Peyer's patch (tissue), 4 donors: Measurements from ENCODE around the gene H2BK1. TPM values are rescaled to one million over a fixed set of nuclear protein-coding genes. Genes with fewer than 3 reads are reported as not detected.

Source experiments
- DNase-seq, 3 donors: peaks; one replicate each; pipeline ENCODE4 v3.0.0-alpha.2; 2017 to 2019
- H3K27ac ChIP-seq, 4 donors: fragments of 200-600 bp; sonication (generic); one replicate each; pipeline ENCODE4 v1.5.1; 2016 to 2019
- H3K27me3 ChIP-seq, 2 donors: fragments of 200-600 bp; sonication (generic); one replicate each; pipeline ENCODE4 v1.5.1; 2019
- H3K36me3 ChIP-seq, 3 donors: fragments of 200-600 bp; sonication (generic); one replicate each; pipeline ENCODE4 v1.5.1; 2016 to 2019
- H3K4me1 ChIP-seq, 4 donors: fragments of 200-600 bp; sonication (generic); one replicate each; pipeline ENCODE4 v1.5.1; 2016 to 2019
- H3K4me3 ChIP-seq, 4 donors: fragments of 200-600 bp; sonication (generic); 1 replicate in 3 of 4; 2 replicates in 1 of 4; pipeline ENCODE4 v1.5.1; 2016 to 2019; ENCODE audit warnings: mild to moderate bottlenecking in 1 of 4
- H3K9me3 ChIP-seq, 4 donors: fragments of 200-600 bp; sonication (generic); one replicate each; pipeline ENCODE4 v1.5.1; 2016 to 2019; ENCODE audit warnings: mild to moderate bottlenecking in 1 of 4
- CTCF ChIP-seq, 6 experiments: fragments of 450-650 bp in 4 of 6; fragments of 200-600 bp in 2 of 6; sonication (generic) in 1 of 6; IDR thresholded peaks; one replicate each; pipeline ENCODE4 v1.5.1; 2017 to 2019; ENCODE audit warnings: antibody characterized with exemption in 6 of 6, mild to moderate bottlenecking in 3 of 6, moderate library complexity in 1 of 6
- POLR2A ChIP-seq, 2 donors: fragments of 450-650 bp; IDR thresholded peaks; one replicate each; pipeline ENCODE4 v1.5.1; 2017; ENCODE audit warnings: antibody characterized with exemption in 2 of 2, mild to moderate bottlenecking in 2 of 2, moderate library complexity in 2 of 2
- total RNA-seq, 4 donors: library from RNA; depleted of rRNA; stranded (reverse); fragments of >200 nt; gene quantifications; one replicate each; pipeline ENCODE4 v1.1.0, GENCODE V29; 2016

The H2BK1 gene
- total RNA-seq, 4 donors from 2014 or later = not detected

GRCh38 chr7:151208253-151208862 lies 1.9 kb downstream of the H2BK1 start:
- no peak for DNase-seq
- Histone ChIP-seq H3K4me3 (no peak overlapping the region), H3K36me3 (peaks cover 0 to 6% (median 0%) of the 10 kb centered on the region in 3 donors), H3K27me3 (no peaks in the 10 kb centered on the region), H3K27ac (no peak overlapping the region), H3K9me3 (no peaks in the 10 kb centered on the region), H3K4me1 (no peaks in the 10 kb centered on the region)
- no peak for TF ChIP-seq CTCF (IDR thresholded peaks at IDR 0.05)
- no peak for TF ChIP-seq POLR2A (IDR thresholded peaks at IDR 0.05)

DNA sequence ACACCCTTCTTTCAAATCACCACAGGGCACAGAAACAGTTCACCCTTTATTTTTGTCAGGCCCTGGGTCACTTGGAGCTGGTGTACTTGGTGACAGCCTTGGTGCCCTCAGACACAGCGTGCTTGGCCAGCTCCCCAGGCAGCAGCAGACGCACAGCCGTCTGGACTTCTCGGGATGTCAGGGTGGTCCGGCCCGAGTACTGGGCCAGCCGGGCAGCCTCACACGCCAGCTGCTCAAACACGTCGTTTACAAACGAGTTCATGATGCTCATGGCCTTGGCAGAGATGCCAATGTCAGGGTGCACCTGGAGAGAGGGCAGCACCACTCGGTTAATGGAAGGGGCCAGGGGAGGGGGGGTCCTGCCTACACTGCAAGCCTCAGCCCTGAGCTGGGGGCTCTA lies 2.5 kb downstream of the H2BK1 start:
- Histone ChIP-seq H3K36me3 (peaks cover 0 to under 1% (median 0%) of the 10 kb centered on the region in 3 donors), H3K27ac (peak overlapping the region in 1 of 4 donors; percentile 65), H3K4me1 (no peaks in the 10 kb centered on the region)

GRCh38 chr7:151207315-151207714 lies 3.0 kb downstream of the H2BK1 start:
- Histone ChIP-seq H3K4me1 (no peaks in the 10 kb centered on the region), H3K9me3 (no peaks in the 10 kb centered on the region), H3K27ac (peak overlapping the region in 1 of 4 donors; percentile 65), H3K4me3 (no peak overlapping the region), H3K36me3 (no peaks in the 10 kb centered on the region), H3K27me3 (no peaks in the 10 kb centered on the region)
- no peak for DNase-seq
- TF ChIP-seq CTCF (IDR thresholded peaks at IDR 0.05) = no peak

More for the DNA sequence above, 2.5 kb downstream of the H2BK1 start:
- Histone ChIP-seq H3K4me3 (no peak overlapping the region), H3K27me3 (no peaks in the 10 kb centered on the region), H3K9me3 (no peaks in the 10 kb centered on the region)
- TF ChIP-seq POLR2A (IDR thresholded peaks at IDR 0.05) (no peak), CTCF (IDR thresholded peaks at IDR 0.05) (no peak)
- DNase-seq = no peak

DNA sequence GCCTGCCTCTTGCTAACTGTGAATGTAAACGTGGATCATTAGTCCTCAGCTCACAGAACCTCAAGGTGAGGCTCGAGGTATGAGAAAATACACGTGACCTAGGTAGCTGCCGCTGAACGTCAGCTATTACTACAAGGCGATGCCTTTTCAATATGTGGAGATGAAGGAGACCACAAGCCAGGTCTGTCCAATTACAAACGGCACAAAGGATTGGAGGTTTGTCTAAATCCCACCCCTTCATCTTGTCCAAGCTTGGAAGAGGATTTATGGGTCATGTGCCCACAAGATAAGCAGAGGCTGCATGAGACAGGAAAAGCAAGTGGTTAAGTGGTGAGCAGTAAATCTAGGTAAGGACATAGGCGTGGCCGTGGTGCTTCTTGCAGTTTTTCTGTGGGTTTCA lies 3.4 kb downstream of the H2BK1 start:
- Histone ChIP-seq H3K4me3 (no peak overlapping the region), H3K27me3 (no peaks in the 10 kb centered on the region), H3K4me1 (no peaks in the 10 kb centered on the region), H3K36me3 (no peaks in the 10 kb centered on the region), H3K9me3 (no peaks in the 10 kb centered on the region), H3K27ac (peak overlapping the region in 1 of 4 donors; percentile 16)
- TF ChIP-seq POLR2A (IDR thresholded peaks at IDR 0.05) (no peak), CTCF (IDR thresholded peaks at IDR 0.05) (no peak)
- no peak for DNase-seq

- Histone ChIP-seq H3K9me3 (no peaks in the 10 kb centered on the region), H3K27me3 (no peaks in the 10 kb centered on the region), H3K27ac (no peak overlapping the region), H3K4me1 (no peaks in the 10 kb centered on the region), H3K4me3 (no peak overlapping the region), H3K36me3 (no peaks in the 10 kb centered on the region)
- no peak for DNase-seq
- no peak for TF ChIP-seq CTCF (IDR thresholded peaks at IDR 0.05)
- no peak for TF ChIP-seq POLR2A (IDR thresholded peaks at IDR 0.05)
Observed at GRCh38 chr7:151205730-151206129, 4.6 kb downstream of the H2BK1 start.
